Measurements from ENCODE around the gene SAMM50.

- TF ChIP-seq CTCF (IDR thresholded peaks at IDR 0.05 in 4 of 5, conservative IDR thresholded peaks at IDR 0.05 in 1 of 5) (no peak), POLR2A (IDR thresholded peaks at IDR 0.05) (no peak)
These were observed 21.9 kb downstream of the SAMM50 start for GRCh38 chr22:43976861-43977795.

Data from gastrocnemius medialis (tissue), 4 donors.